Measurements from ENCODE around the gene FHL3.
"Not testable (repeated sequence)": the region's sequence is repeated elsewhere in the genome, so short reads cannot be mapped to it uniquely, and the experiment has no call there.

Gene FHL3

GRCh38 chr1:38032992-38033391 lies 27.7 kb upstream of the FHL3 start:
- DNase-seq = not testable (repeated sequence)

GRCh38 chr1:38031513-38031866 lies 26.2 kb upstream of the FHL3 start:
- no peak for DNase-seq

- DNase-seq = no peak
Measured at GRCh38 chr1:38030596-38031512, 25.5 kb upstream of the FHL3 start.

DNA sequence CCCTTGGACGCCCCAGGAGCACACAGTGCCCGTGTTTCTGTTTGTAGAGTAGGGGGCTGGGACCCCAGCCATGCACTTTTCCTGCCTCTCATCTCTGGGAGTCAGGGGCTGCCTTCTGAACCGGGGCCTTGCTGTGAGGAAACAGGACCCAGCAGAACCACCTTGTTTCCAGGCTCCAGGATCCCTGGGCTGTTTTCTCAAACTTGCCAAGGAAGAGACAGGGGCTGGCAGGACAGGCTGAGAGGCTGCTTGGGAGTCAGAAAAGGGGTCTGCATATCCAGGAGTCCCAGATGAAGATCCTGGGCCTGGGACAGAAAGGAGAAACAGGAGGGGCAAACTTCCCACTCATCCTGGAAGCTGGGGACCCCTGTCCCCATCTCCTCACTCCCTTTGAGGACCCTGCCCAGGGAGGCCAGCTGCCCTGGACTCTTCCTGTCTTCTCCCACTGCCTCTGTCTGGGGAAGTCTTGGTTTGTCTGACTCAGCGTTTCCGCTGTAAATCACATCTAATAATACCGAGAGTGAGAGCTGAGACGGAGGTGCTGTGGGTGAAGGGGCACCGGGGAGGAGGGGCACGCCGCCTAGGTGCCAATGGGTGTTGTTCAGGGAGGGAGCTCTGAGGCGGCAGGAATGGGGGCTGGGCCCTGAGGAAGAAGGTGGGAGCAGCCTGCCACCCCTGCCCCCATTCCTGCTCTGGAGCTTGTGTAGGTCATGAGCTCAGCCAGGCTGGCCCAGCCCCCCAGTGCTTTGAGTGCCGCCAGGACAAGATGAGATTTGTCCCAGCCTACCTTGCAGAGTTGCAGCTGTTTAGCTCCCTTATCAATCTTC lies 24.6 kb upstream of the FHL3 start:
- DNase-seq = peak; percentile 43

DNA sequence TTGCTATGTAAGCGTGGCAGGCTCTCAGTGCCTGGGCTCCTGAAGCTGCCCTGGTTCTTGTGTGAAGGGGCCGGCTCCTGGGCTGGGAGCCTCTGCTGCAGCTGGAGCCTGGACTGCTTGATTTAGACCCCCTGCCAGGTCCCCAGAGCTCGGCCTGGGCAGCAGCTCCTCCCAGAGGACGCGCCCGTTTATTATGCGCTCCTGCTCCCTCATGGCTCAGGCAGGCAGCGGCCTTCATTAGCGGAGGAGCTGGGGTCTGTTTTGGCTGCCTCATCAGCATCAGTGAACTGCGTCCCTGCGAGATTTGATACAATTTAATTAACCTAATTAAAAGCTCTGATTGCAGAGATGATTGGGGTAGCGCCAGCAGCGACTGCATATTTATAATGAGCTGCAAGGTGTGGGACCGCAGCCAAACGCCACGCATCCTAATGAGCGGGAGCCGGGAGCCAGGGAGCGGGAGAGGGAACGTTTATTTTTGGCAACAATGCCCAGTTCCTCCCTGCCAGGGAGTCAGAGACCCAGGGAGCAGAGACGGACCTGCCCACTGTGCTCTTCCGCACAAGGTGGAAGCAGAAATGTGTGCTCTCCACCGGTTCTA lies 23.9 kb upstream of the FHL3 start:
- no peak for DNase-seq

- DNase-seq = no peak
Measured at GRCh38 chr1:38028671-38029070, 23.4 kb upstream of the FHL3 start.

- DNase-seq = no peak
Measured at GRCh38 chr1:38028105-38028591, 22.8 kb upstream of the FHL3 start.

DNA sequence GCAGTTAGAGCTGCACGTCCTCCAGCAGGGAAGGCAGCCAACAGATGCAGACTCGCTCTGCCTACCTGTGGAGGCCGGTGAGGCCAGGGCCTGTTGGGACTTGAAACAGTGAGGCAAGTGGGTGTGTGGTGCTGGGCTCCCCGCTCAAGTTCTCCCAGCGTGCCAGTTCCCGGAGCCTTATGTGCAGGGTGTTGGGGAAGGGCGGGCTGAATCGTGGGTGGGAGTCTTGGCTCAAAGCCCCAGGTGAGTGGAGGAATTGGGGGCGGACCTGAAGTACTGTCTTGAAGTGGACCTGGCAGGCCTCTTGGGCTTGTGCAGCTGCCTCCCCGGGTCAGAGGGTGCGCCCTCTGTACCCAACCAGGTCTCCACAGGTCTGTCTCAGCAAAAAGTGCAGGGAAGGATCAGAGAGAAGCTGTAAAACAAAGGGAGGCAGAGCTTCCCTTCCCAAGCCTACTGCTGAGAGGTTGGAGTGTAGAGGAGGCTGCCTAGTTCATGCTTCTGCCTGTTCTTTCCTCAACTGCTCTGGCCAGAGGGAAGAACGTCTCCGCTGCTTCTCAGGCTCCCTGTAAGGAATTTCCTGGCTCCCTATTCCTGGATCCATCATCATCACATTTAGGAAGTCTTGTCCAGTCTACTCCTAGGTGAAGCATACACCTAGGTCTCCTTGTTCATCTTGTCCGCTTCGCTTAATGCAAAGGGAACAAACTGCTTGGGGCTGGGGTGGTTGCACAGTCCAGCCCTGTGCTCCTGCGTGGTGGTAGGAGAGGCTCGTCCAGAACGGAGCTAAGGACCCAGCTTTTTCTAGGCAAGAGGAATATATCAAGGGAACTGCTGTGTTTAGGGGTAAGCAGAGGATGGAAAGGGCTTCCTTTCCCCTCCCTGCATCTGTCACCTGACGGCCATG lies 22.1 kb upstream of the FHL3 start:
- no peak for DNase-seq

GRCh38 chr1:38026592-38027200 lies 21.4 kb upstream of the FHL3 start:
- DNase-seq = no peak

- DNase-seq = no peak
Measured at GRCh38 chr1:38025664-38026063, 20.4 kb upstream of the FHL3 start.

- no peak for DNase-seq
Measured at GRCh38 chr1:38025233-38025632, 19.9 kb upstream of the FHL3 start.

GRCh38 chr1:38022810-38023209 lies 17.5 kb upstream of the FHL3 start:
- DNase-seq = no peak

DNA sequence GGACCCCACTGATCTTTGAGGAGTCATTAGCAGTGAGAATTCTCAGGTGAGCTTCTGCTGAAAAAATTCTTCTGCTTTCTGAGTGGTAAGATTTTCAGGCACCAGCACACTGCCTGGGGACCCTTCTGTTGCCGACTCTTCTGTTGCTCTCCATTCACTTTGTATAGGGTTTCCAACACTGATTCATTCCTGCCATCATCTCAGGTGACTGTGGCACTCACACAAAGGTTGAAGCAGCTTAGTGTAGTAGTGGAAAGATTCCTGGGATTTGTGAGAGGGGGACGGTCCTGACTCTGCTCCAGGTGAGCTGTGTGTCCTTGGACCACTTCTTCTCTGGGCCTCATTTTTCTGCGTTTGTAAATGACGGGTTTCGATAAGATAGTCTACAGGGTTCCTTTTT lies 16.7 kb upstream of the FHL3 start:
- DNase-seq = no peak

DNA sequence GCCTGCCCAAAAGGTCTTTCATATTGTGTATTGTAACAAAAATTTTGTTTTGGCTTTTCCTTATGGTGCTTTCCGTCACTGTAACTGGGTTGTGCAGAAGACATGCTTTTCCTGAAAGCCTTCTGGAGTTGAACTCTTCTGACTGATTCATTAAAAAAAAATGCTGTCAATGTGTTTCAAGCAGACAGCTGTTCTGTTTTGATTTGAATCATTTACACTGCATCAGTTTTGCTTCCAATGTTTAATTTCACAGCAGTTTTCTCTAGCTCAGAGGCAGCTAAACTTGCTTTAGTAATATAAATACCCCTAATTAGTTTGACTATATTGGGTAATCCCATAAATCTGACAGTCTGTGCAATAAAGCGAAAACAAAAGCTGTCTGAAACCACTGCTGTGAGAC lies 15.1 kb upstream of the FHL3 start:
- no peak for DNase-seq

DNA sequence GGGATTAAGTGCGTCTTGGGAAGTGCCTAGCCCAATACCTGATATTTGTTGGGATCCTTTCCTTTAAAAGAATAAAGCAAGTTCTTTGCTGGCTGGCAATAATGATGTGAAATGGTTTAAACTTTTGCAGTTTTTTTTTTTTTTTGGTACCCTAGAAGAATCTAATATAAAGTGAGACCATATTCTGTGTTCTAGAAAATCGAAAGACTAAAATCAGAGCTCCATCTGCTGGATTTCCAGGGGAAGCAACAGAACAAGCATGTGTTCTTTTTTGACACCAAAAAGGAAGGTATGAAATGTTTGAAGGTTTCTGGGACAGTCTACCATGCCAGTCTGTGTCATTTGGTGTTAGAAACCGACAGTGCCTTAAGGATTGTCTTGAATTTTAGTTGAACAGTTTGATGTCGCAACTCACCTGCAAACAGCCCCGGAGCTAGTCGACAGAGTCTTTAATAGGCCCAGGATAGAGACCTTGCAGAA lies 13.6 kb upstream of the FHL3 start:
- DNase-seq = peak; percentile 39

DNA sequence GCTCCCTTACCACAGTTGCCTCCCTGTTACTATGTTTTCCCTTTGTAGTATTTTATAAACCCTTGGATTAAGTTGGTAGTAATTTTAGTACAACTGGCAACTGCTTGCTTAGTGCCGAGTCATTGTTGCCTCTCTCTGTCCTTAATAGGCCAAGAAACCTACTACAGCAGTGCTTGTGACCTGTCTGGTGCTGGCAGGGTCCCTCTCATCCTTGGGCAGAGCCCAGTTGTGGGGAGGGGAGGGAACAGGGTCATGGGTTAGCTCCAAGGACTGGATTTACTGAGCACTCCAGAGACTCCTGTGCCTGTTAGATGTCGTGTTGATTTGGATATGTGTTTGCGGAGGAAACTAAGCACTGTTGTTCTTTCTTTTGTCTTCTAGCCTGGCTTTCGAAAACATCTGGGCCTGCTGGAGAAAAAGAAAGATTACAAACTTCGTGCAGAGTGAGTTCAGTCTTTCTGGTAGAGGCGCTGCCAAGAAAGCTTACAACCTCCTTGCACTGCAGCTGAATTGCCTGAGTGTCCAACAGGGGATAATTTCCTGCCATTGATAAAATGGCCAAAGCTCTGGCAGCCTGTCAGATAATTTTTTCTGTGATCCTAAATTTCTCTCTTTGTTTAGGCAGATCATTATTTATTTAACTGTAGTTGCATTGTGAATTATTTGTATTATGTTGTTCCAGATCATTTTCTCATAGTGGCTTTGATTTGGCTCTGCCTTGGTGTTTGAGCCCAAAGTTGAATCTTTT lies 10.8 kb upstream of the FHL3 start:
- peak; percentile 50 for DNase-seq

DNA sequence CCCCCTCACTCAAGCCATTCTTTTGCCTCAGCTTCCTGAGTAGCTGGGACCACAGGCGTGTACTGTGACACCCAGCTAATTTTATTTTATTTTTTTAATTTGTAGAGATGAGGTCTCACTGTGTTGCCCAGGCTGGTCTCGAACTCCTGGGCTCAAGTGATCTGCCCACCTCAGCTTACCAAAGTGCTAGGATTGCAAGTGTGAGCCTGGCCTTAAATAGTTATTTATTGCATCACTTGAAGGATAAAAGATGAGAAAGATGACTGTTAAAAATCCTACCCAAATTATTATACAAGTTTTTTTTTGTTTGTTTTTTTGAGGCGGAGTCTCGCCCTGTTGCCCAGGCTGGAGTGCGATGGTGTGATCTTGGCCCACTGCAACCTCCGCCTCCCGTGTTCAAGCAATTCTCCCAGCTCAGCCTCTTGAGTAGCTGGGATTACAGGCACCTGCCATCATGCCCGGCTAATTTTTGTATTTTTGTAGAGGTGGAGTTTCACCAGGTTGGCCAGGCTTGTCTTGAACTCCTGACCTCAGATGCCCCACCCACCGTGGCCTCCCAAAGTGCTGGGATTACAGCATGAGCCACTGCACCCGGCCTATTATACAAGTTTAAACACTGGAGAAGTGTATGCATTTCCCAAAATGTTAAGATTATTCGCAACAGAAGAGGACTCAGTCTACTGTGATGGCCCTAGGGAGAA lies 9.6 kb upstream of the FHL3 start:
- DNase-seq = no peak

DNA sequence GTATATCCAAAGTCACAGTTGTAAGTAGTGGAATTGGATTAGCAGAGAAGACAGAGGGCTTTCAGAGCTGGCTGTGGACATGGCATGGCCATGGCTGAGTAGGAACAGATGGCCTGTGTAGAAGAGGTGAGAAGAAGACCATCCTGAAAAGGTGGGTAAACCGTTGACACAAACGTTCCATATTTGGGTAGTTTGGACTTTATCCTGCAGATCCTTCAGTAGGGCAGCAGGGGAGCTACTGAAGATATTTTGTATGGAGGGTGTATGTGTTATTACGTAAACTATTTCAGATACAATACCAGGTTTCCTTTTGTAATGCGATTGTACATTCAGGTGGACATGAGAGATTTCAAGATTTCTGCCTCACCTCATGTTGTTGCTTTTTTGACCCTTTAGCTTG lies 8.9 kb upstream of the FHL3 start:
- DNase-seq = no peak

DNA sequence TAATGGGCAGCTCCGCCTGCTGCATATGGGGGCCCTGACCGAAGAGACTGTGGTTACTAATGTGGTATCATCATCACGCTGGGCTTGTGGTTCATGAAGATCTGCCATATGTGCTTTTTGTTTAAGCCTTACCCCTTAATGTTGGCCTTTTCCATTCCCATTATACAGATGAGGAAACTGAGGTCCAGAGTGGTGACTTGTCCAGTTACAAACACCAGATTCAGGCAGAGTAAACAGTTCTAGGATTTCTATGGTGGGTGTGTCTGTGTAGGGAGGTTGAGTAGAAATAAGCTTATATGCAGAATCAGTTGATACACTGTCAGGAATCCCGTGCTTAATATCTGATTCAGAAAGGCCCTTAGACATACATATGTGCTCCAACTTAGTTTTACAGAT lies 7.9 kb upstream of the FHL3 start:
- no peak for DNase-seq
